Osteocyte (in vitro differentiated cells): Measurements from ENCODE around the gene OR9Q1. TPM values are rescaled to one million over a fixed set of nuclear protein-coding genes. Genes with fewer than 3 reads are reported as not detected.

Experiments
- DNase-seq: peaks from one replicate; pipeline ENCODE4 v3.0.0; 2021; ENCODE audit warnings: mixed read lengths; ENCODE audit not compliant: unreplicated experiment; ENCODE audit errors: extremely low spot score
- H3K27ac Mint-ChIP-seq: one replicate; pipeline ENCODE4 v1.8.0; 2021; ENCODE audit warnings: mild to moderate bottlenecking, mixed read lengths; ENCODE audit not compliant: unreplicated experiment
- H3K27me3 Mint-ChIP-seq: one replicate; pipeline ENCODE4 v1.8.0; 2021; ENCODE audit warnings: mixed read lengths; ENCODE audit not compliant: unreplicated experiment
- H3K36me3 Mint-ChIP-seq: one replicate; pipeline ENCODE4 v1.8.0; 2021; ENCODE audit warnings: mixed read lengths; ENCODE audit not compliant: unreplicated experiment
- H3K4me1 Mint-ChIP-seq: one replicate; pipeline ENCODE4 v1.8.0; 2021; ENCODE audit warnings: mixed read lengths; ENCODE audit not compliant: unreplicated experiment
- H3K4me3 Mint-ChIP-seq: one replicate; pipeline ENCODE4 v1.8.0; 2021; ENCODE audit warnings: mild to moderate bottlenecking, moderate library complexity, mixed read lengths; ENCODE audit not compliant: unreplicated experiment
- H3K9me3 Mint-ChIP-seq: one replicate; pipeline ENCODE4 v1.8.0; 2021; ENCODE audit warnings: mixed read lengths; ENCODE audit not compliant: unreplicated experiment
- CTCF ChIP-seq: fragments of 200-600 bp; sonication (generic); IDR thresholded peaks from 2 replicates; pipeline ENCODE4 v1.5.0; 2021; ENCODE audit warnings: antibody characterized with exemption, mild to moderate bottlenecking, moderate library complexity
- total RNA-seq: library from RNA; stranded (reverse); gene quantifications from 2 replicates; pipeline ENCODE4 v1.2.1, GENCODE V29; 2021

OR9Q1 gene
- total RNA-seq, 1 donor from 2014 or later: not detected

GRCh38 chr11:58046231-58046630, 22.6 kb downstream of the OR9Q1 start:
- Mint-ChIP-seq H3K4me1 (no peaks in the 10 kb centered on the region), H3K9me3 (peaks cover 8% of the 10 kb centered on the region)
- TF ChIP-seq CTCF: no peak

GRCh38 chr11:58047818-58048217, 24.1 kb downstream of the OR9Q1 start:
- H3K4me3 Mint-ChIP-seq: no peak overlapping the region
- H3K27me3 Mint-ChIP-seq: no peaks in the 10 kb centered on the region
- no peaks in the 10 kb centered on the region for H3K36me3 Mint-ChIP-seq
- peaks cover 8% of the 10 kb centered on the region for H3K9me3 Mint-ChIP-seq
- TF ChIP-seq CTCF: no peak
- H3K27ac Mint-ChIP-seq: no peak overlapping the region
- no peaks in the 10 kb centered on the region for H3K4me1 Mint-ChIP-seq
- DNase-seq: no peak

More at GRCh38 chr11:58046231-58046630, 22.6 kb downstream of the OR9Q1 start:
- DNase-seq: no peak
- H3K36me3 Mint-ChIP-seq: no peaks in the 10 kb centered on the region
- H3K27me3 Mint-ChIP-seq: no peaks in the 10 kb centered on the region
- no peak overlapping the region for H3K27ac Mint-ChIP-seq
- H3K4me3 Mint-ChIP-seq: no peak overlapping the region

- Mint-ChIP-seq H3K27ac (no peak overlapping the region), H3K4me1 (peaks cover 6% of the 10 kb centered on the region)
Observed at GRCh38 chr11:58055806-58056401, 32.2 kb downstream of the OR9Q1 start.

GRCh38 chr11:58057481-58057880, 33.8 kb downstream of the OR9Q1 start:
- H3K27me3 Mint-ChIP-seq: no peaks in the 10 kb centered on the region
- DNase-seq: no peak

More at GRCh38 chr11:58055806-58056401, 32.2 kb downstream of the OR9Q1 start:
- no peak for TF ChIP-seq CTCF
- H3K27me3 Mint-ChIP-seq: no peaks in the 10 kb centered on the region
- H3K4me3 Mint-ChIP-seq: no peak overlapping the region
- no peaks in the 10 kb centered on the region for H3K36me3 Mint-ChIP-seq
- peaks cover 10% of the 10 kb centered on the region for H3K9me3 Mint-ChIP-seq
- no peak for DNase-seq

More at GRCh38 chr11:58057481-58057880, 33.8 kb downstream of the OR9Q1 start:
- Mint-ChIP-seq H3K27ac (no peak overlapping the region), H3K4me1 (peaks cover 6% of the 10 kb centered on the region), H3K36me3 (no peaks in the 10 kb centered on the region), H3K9me3 (peaks cover 10% of the 10 kb centered on the region), H3K4me3 (no peak overlapping the region)
- no peak for TF ChIP-seq CTCF
